Glutamatergic neuron (in vitro differentiated cells): ENCODE results near the gene PIGC. TPM values are rescaled to one million over a fixed set of nuclear protein-coding genes. Genes with fewer than 3 reads are reported as not detected.

Experiments used
- DNase-seq: peaks from one replicate; pipeline ENCODE4 v3.0.0; 2022
- H3K27ac Mint-ChIP-seq: one replicate; pipeline ENCODE4 v1.8.0; 2020; ENCODE audit warnings: mild to moderate bottlenecking, mixed read lengths, inconsistent platforms; ENCODE audit not compliant: unreplicated experiment
- H3K27me3 Mint-ChIP-seq: one replicate; pipeline ENCODE4 v1.8.0; 2020; ENCODE audit warnings: mild to moderate bottlenecking, moderate library complexity, mixed read lengths, inconsistent platforms; ENCODE audit not compliant: unreplicated experiment
- H3K36me3 Mint-ChIP-seq: one replicate; pipeline ENCODE4 v1.8.0; 2020; ENCODE audit warnings: mild to moderate bottlenecking, mixed read lengths, inconsistent platforms; ENCODE audit not compliant: unreplicated experiment
- H3K4me1 Mint-ChIP-seq: one replicate; pipeline ENCODE4 v1.8.0; 2020; ENCODE audit warnings: mild to moderate bottlenecking, low read depth, mixed read lengths, inconsistent platforms; ENCODE audit not compliant: unreplicated experiment
- H3K4me3 Mint-ChIP-seq: one replicate; pipeline ENCODE4 v1.8.0; 2020; ENCODE audit warnings: mild to moderate bottlenecking, mixed read lengths, inconsistent platforms; ENCODE audit not compliant: unreplicated experiment
- H3K9me3 Mint-ChIP-seq: one replicate; pipeline ENCODE4 v1.8.0; 2020; ENCODE audit warnings: mild to moderate bottlenecking, moderate library complexity, mixed read lengths, inconsistent platforms; ENCODE audit not compliant: unreplicated experiment
- CTCF ChIP-seq: fragments of 200-600 bp; sonication (generic); IDR thresholded peaks from one replicate; pipeline ENCODE4 v1.5.0; 2021; ENCODE audit not compliant: partially characterized antibody, unreplicated experiment
- long read RNA-seq: library from polyadenylated mRNA; unstranded; transcript quantifications from one replicate; pipeline ENCODE4 v2.0.0, GENCODE V29; 2020; ENCODE audit not compliant: unreplicated experiment
- total RNA-seq: library from RNA; stranded (reverse); fragmentation: NEBNext Ultra II Directional; extraction: Animal tissue kit (Norgen Biotek cat#: 25700); gene quantifications from one replicate; pipeline ENCODE4 v1.2.1, GENCODE V29; 2021; ENCODE audit not compliant: unreplicated experiment

Gene PIGC
- total RNA-seq, result 27.7 TPM
- long read RNA-seq, transcript PIGC-201 (2 exons, 1,447 nt), result major isoform, 34 of 39 reads
- long read RNA-seq, partial matches to known transcripts, result 0 of 39 reads
- long read RNA-seq, other reads (novel, unspliced or antisense), result 5 of 39 reads

- Mint-ChIP-seq H3K27me3 (no peaks in the 10 kb centered on the region), H3K4me1 (no peaks in the 10 kb centered on the region), H3K27ac (peak within 1 kb of the TSS; percentile 56), H3K4me3 (peak within 1 kb of the TSS; percentile 89), H3K36me3 (no peaks in the 10 kb centered on the region), H3K9me3 (no peaks in the 10 kb centered on the region)
- TF ChIP-seq CTCF, result peak; percentile 86
- peak; percentile 95 for DNase-seq
Measured at GRCh38 chr1:172443666-172444453, at the start of gene PIGC. PIGC (minus strand) TSS chr1:172444069; CDS start chr1:172442622, 1,447 bp downstream.

DNA sequence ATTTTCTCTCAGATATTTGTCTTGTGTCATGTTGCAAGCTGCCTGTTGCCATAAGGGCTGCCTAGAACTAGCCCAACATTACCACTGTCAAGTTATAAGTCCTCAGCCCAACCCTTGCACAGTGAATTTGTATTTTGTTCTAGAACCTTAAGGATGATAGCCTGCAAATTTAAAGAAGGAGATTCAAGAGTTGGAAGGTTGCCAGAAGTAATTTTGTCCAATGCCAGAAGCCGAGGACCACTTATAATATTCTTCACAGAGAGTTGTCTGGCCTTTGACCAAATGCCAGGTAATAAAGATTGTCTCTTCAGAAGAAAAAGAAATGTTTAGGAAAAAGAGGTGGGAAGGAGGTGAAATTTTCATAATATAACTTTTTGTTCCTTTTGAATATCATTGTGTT lies 48.6 kb upstream of the PIGC start:
- no peak for TF ChIP-seq CTCF
- Mint-ChIP-seq H3K4me1 (peaks cover 6% of the 10 kb centered on the region), H3K4me3 (no peak overlapping the region), H3K9me3 (no peaks in the 10 kb centered on the region), H3K36me3 (no peaks in the 10 kb centered on the region), H3K27ac (no peak overlapping the region), H3K27me3 (no peaks in the 10 kb centered on the region)
- DNase-seq, result no peak

GRCh38 chr1:172489847-172490246 lies 46.0 kb upstream of the PIGC start:
- H3K4me1 Mint-ChIP-seq, result no peaks in the 10 kb centered on the region
- H3K9me3 Mint-ChIP-seq, result no peaks in the 10 kb centered on the region
- no peak for TF ChIP-seq CTCF
- no peaks in the 10 kb centered on the region for H3K36me3 Mint-ChIP-seq
- no peak for DNase-seq
- H3K4me3 Mint-ChIP-seq, result no peak overlapping the region
- no peak overlapping the region for H3K27ac Mint-ChIP-seq
- peaks cover 2% of the 10 kb centered on the region for H3K27me3 Mint-ChIP-seq

DNA sequence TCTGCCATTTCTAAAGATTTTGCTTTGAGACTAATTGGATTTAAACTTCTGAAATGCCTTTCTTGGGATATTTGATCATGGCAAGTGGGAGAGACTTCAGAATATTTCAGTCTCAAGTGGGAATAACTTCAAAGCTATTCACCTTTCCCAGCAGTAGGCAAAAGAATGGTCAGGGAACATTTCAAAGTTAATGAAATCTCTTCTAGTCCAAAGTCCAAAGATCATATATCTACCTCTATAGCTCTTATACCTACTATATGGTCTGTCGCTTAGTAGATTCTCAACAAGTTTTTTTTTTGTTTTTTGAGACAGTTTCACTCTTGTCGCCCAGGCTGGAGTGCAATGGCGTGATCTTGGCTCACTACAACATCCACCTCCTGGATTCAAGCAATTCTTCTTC lies 44.5 kb upstream of the PIGC start:
- Mint-ChIP-seq H3K27ac (no peak overlapping the region), H3K9me3 (no peaks in the 10 kb centered on the region), H3K27me3 (peaks cover 2% of the 10 kb centered on the region), H3K4me3 (no peak overlapping the region), H3K36me3 (no peaks in the 10 kb centered on the region), H3K4me1 (no peaks in the 10 kb centered on the region)
- no peak for DNase-seq
- no peak for TF ChIP-seq CTCF

GRCh38 chr1:172487550-172487949 lies 43.7 kb upstream of the PIGC start:
- Mint-ChIP-seq H3K36me3 (no peaks in the 10 kb centered on the region), H3K27me3 (peaks cover 2% of the 10 kb centered on the region), H3K4me3 (no peak overlapping the region), H3K9me3 (no peaks in the 10 kb centered on the region), H3K4me1 (no peaks in the 10 kb centered on the region), H3K27ac (no peak overlapping the region)
- TF ChIP-seq CTCF, result no peak
- DNase-seq, result no peak
